Fibroblast of peridontal ligament (primary cell): ENCODE measurements around the gene PREP.
"Not testable (repeated sequence)": the region's sequence is repeated elsewhere in the genome, so short reads cannot be mapped to it uniquely, and the experiment has no call there.

Source experiments
- DNase-seq: peaks from one replicate; pipeline ENCODE4 v3.0.0-alpha.2; 2010; ENCODE audit errors: extremely low read depth

The PREP gene

DNA sequence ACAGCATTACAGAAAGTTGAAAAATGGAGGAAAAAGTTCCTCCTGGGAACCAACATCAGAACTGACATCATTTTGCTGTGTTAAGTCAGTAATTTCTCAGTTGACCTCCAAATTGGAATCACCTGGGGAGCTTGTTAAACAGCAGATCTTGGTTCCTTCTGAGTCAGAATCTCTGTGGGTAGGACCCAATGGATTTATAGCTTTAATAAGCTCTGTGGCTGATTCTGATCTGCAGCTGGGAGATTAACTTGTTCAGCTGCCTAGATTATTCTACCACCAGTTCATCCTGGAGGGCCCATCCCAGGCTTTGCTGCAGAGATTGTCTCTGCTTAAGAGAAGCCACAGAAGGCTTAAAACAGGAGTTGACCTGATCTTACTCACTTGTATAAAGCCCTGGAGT lies 132.4 kb downstream of the PREP start:
- DNase-seq: peak; percentile 82

DNA sequence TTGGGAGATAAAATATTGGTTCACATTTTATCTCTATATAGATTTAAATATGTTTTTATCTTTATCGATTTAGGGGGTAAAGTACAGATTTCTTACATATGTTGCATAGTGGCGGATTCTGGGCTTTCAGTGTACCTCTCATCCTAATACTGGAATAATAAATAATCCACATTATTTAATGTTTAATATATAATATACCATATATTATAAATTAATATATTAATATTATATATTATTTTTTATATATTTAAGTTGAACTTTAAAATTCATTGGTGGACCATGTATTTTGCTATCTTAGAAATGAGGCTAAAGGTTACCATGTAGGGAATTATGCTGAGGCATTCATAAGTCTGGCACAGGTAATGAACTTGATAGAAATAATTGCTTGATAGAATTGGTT lies 133.5 kb downstream of the PREP start:
- DNase-seq: no peak

- DNase-seq: no peak
Observed at GRCh38 chr6:105263685-105264610, 138.9 kb downstream of the PREP start.

DNA sequence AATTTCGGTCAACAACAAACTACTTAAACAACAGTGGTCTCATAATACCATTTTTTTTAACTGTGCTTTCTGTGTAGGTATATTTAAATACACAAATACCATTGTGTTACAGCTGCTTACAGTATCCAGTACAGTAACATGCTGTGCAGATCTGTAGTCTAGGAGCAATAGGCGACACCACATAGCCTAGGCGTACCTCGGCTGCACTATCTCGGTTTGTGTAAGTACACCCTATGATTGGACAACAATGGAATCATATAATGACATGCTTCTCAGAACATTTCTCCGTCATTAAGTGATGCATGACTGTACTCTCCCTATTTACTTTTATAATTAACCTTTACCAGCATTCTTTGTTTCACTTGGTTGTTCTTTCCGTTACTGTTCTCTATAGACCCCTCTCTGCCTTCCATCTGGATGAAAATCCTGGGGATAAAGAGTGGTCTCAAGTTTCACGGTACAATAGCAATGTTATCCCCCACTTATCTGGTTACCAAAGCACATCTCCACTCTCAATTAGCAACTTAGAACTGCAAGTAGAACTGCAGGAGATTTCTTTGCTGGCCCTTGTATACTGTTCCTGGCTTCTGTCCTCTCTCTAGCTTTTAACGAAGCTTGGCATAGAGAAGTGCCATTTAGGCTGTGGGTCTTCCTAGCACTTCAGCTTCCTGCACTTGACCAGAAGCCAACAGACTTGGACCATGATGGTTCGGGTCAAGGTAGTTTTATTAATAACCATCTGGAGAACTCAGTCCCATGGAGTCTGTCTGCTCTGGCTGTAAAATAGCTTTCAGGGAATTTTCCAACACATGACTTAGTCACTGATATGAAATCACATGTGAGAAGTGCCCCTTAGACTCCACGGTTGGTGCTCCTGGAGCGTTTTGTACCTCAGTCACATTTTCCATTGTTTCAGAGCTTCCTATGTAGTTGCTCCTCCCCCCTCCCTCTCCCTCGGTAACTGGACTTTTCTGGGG lies 142.7 kb downstream of the PREP start:
- no peak for DNase-seq

DNA sequence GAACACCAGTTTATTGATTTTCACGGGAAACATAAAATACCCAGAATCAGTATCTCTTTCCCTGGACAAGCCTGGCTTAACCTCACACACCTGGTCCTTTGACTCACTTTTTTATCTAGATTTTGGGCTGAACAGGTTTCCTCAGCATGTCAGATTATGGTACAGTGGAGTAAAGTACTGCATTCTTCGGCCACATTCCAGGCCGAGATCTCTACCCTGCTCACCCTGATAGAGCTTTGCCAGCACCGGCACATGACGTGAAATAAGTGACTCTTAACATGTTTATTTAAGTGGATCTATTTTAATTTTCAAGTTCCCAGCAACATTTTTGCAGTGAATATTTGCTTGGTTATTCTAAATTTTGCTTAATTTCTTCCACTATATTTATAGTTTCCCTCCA lies 144.1 kb downstream of the PREP start:
- DNase-seq: no peak

DNA sequence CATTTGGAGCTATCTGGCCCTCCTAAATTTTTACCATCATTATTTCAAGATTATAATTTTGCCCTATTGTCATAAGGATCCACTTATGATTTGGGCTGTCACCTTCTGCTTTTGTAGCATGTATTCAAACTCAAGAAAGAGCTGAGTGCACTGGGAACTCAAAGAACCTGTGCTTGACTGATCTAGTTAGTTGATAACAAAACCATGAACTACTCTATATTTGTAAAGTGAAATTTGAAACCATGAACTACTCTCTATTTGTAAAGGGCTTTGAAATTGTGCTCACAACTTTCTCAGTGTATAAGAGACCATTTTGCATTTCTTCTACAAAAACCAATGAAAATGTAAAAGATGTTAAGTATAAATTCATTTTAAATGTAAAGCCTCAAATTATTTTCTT lies 145.5 kb downstream of the PREP start:
- no peak for DNase-seq

- DNase-seq: no peak
Observed at GRCh38 chr6:105256619-105257018, 146.3 kb downstream of the PREP start.

GRCh38 chr6:105253787-105254186 lies 149.1 kb downstream of the PREP start:
- no peak for DNase-seq

DNA sequence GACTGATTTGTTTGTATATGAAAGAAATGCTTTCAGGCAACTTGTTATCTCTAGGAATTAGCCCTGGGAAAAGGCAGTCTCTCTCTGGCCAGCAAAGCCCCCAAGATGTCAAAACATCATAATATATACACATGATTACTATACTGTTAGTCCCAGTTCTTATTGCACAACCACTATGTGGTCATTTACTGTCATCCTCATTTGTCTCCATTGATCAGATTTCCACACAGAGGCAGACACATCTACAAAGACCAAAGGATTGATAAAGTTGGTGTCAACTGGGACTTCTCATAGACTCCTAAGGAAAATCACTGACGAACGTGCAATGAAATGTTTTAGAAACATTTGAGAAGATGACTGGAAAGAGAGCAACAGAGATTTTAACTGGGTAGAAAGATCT lies 151.2 kb downstream of the PREP start:
- DNase-seq: no peak

GRCh38 chr6:105250533-105250932 lies 152.3 kb downstream of the PREP start:
- DNase-seq: no peak

DNA sequence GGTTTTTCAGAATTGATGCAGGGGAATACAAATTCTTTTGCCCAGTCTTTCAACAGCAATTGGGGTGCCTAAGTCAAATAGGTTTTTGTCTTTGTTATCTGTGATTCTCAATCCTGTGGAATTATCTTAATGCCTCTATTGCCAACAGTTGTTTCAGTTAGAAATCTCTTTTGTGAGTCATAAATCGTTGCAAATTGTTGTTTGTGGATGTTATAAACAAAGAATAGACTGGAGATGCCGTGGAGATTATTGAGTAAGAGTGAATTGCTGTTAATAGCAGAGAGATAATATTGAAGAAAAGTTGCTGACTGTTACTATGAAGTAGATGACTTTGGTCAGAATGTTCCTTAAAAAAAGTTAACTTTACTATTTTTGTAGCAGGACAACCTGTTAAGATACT lies 159.4 kb downstream of the PREP start:
- peak; percentile 19 for DNase-seq

DNA sequence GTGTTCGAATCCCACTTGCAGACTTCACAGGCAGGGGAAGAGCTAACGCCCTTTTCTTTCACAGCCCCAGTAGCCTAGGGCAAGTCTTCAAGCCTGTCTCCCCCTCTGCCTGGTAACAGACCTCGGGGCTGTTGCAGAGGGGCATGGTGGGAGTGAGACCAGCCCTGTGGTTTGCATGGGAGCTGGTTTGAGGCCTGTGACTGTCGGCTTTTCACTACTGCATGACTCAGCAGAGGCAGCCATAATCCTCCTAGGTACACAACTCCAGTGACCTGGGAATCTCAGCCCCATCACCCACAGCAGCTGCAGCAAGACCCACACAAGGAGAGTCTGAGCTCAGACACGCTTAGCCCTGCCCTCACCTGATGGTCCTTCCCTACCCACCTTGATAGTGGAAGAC lies 167.7 kb downstream of the PREP start:
- no peak for DNase-seq

GRCh38 chr6:105231771-105232170 lies 171.1 kb downstream of the PREP start:
- DNase-seq: not testable (repeated sequence)
